NCI-H2029 (cell line): ENCODE data around the gene APMAP.

Experiments
- DNase-seq: peaks from one replicate; lab custom pipeline; 2025; lab: John Stamatoyannopoulos, UW

Gene APMAP

GRCh38 chr20:25025091-25025861 lies 32.7 kb upstream of the APMAP start:
- no peak for DNase-seq

- DNase-seq: no peak
Measured at GRCh38 chr20:25024171-25024570, 31.6 kb upstream of the APMAP start.

DNA sequence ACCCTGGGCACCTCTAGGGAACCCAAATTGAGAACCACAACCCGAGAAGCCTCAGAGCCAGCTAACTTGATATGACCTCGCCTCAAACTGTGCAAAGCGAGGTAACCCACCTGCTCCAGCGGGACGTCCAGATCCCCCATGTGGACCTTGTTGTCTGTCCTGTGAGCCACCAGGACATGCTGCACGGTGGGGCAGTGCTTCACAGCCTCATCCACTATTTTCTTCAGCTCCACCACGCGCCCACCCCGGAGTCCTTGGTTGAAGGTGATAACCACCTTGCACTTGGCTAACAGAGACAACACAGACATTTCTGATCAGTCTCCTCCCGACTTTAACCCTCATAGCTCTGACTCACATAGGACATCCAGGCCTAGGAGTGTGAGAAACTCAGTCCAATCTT lies 30.8 kb upstream of the APMAP start:
- no peak for DNase-seq

- no peak for DNase-seq
Measured at GRCh38 chr20:25022680-25023079, 30.1 kb upstream of the APMAP start.

GRCh38 chr20:25021336-25021735 lies 28.8 kb upstream of the APMAP start:
- no peak for DNase-seq

DNA sequence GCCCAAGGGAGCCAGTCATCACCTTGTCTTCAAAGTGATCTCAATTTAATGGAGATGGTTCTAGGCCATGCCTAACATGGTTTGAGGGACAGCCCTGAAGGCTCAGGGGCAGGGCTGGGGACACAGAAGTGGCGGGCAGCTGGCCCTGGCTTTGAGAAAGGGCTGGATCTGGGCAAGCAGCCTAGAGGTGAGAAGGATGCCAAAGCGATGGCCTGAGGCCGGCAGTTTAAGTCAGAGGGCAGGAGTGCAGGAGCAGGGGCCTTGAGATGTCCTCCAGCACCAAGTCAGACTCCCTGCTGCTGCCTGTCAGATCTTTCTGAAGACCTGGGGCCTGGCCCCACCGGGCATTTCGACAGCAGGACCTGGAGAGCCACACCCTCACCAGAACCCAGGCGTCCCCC lies 28.4 kb upstream of the APMAP start:
- no peak for DNase-seq

- no peak for DNase-seq
Measured at GRCh38 chr20:25020345-25020744, 27.8 kb upstream of the APMAP start.

DNA sequence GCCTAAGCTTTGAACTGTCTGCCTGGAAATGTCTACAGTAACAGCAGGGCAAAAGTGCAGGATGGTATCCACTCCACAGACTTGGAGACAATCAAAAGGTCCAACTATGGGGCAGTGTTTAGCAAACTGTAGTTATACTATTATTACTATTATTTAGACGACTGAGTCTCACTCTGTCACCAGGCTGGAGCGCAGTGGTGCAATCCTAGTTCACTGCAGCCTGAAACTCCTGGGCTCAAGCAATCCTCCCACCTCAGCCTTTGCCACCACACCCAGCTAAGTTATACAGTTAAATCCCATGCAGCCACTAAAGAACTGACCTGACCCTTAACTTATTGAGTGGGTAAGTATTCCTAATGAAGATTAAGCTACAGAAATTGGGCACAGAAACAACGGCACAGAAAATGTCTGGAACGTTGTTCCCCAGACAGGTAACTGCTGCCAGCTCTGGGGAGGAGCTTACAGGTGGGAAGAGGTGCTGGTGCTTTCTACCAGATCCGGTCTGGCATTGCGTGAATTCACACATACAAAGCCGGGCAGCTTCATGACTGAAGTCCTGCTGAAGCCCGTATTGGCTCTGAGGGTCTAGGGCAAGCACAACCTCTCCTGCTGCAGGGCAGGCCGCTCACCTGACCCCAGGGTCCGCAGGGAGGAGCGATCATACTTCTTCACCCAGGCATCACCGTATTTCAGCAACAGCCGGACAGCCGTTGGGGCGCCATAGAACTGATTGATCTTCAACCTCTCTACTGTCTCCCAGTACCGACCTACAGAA lies 27.0 kb upstream of the APMAP start:
- DNase-seq: no peak

DNA sequence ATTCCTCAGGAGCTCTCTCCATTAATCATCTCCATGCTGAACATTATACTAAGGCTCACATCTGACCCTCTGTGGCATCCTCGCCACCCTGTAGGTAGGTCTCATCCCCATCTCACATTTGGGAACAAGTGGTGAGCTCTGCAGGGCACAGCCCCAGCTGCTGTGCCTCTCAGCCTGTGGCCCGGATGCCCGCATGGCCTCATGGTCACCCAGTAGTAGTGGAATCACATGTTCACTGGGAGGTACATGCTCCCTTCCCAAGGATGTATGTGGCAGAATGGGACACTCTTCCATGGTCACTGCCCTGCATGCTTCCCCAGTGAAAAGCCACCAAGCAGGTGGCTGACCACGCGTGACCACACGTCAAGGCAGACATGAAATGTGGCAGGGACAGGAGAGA lies 26.3 kb upstream of the APMAP start:
- DNase-seq: no peak

DNA sequence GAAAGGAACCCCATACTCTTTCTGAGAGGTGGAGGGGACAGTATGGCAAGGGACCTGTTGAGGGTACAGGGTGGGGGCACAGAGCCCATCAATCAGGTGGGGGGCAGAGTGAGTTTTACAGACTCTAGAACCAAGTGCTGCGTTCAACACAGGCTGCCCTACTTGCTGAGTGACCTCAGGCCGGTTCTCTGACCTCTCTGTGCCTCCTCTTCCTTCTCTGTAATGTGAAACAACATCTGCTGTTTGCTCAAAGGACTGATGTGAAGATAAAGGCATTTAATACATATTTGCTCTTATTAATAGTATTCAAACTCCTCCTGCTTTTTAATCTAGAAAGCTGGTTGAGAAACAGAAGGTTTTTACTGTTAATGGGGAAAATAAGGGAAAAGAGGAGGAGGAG lies 25.9 kb upstream of the APMAP start:
- no peak for DNase-seq

- peak; percentile 90 for DNase-seq
Measured at GRCh38 chr20:25017257-25017803, 24.8 kb upstream of the APMAP start.

GRCh38 chr20:25016471-25016870 lies 23.9 kb upstream of the APMAP start:
- DNase-seq: no peak

DNA sequence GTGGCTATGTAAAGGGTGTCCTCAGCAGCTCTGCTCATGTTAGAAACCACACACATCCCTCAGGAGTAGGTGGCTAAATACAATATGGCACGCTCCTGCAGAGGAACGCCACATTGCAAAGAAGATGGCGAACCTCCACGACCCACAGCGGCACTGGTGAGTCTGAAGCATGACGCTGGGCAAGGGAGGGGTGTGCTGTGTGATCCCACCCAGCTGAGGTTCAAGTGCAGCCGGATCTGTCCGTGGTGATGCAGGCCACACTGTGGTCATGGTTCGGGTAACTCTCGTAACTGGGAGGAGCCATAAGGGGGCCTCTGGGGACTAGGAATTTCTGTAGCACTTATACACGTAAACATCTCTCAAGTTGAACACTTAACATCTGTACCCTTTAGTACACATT lies 23.4 kb upstream of the APMAP start:
- no peak for DNase-seq

DNA sequence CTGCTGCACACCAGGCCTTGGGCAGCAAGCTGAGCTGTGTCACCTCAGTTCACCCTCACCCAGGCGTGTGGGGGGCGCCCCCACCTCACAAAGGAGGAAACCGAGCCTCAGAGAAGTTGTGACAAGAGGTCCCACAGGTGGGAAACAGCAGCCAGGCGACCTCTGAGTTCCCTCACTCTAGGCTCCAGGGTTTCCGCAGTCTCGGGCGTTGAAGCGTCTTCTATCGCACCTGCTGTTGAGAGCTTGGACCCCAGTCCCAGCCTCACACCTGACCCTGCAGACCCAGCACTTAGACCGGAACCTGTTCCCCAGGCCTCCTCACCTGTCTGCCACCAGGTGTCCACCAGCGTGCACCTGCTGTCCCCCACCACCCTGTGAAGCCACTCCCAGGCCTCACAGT lies 22.3 kb upstream of the APMAP start:
- no peak for DNase-seq

GRCh38 chr20:25013478-25014380 lies 21.2 kb upstream of the APMAP start:
- DNase-seq: no peak

DNA sequence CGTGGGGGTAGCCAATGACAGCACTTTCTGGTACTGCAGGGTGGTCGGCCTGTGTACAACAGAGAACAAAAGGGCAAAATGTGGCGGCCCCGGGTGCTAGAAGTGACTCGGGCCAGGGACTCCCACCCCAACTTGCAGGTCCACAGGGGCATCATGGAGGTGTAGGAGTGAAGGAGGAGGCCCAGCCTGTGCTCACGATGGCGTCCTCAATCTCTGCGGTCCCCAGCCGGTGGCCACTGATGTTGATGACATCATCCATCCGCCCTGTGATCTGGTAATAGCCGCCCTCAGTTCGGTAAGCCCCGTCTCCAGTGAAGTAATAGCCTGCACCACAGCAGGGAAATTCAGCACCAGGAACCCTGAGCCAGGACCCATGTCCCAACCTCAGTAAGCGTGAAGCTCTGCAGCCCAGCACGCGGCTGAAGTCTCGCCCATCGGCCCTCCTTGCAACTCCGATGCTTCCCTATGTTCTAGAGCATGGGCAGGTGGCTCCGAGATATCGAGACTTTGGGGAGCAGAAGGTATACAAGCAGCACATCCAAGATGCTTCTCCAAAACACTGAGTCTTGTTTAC lies 20.2 kb upstream of the APMAP start:
- DNase-seq: no peak

DNA sequence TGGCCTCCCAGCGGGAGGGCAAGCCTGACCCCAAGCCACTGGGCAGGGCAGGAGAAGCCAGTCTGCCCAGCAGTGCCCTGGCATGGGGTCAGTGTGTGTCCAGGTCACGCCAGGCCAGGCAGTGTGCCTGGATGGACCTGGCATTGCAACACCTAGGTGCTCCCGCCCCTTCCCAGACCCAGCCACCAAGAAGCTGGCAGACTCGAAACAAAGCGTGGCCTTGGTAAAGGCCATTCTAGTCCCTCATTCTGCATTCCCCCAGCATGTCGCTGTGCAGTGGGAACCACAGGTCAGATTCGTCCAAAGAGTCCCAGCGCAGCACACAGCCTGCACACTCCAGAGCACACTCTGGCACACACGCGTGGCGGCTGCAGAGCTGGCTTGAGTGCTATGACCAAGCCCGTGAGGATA lies 19.3 kb upstream of the APMAP start:
- DNase-seq: no peak

GRCh38 chr20:25011261-25011660 lies 18.7 kb upstream of the APMAP start:
- DNase-seq: no peak

- peak; percentile 87 for DNase-seq
Measured at GRCh38 chr20:25009218-25010145, 16.9 kb upstream of the APMAP start.

GRCh38 chr20:25008388-25009217 lies 16.1 kb upstream of the APMAP start:
- DNase-seq: no peak
